ENCODE data around the gene GRB10. TPM values are rescaled to one million over a fixed set of nuclear protein-coding genes. Genes with fewer than 3 reads are reported as not detected.

Gene GRB10
- total RNA-seq, 4 donors from 2014 or later = 32.1 to 50.3 (median 38.1) TPM

GRCh38 chr7:50629238-50629901 is 153.3 kb downstream of the GRB10 start:
- Histone ChIP-seq H3K27me3 (no peaks in the 10 kb centered on the region), H3K36me3 (peaks cover 0 to 12% (median 0%) of the 10 kb centered on the region in 3 donors), H3K4me3 (no peak overlapping the region), H3K9me3 (no peaks in the 10 kb centered on the region), H3K27ac (no peak overlapping the region), H3K4me1 (peaks cover 0 to 13% (median 3%) of the 10 kb centered on the region in 4 donors)
- DNase-seq = no peak
- TF ChIP-seq CTCF (IDR thresholded peaks at IDR 0.05) = no peak
- TF ChIP-seq POLR2A (IDR thresholded peaks at IDR 0.05) = no peak

GRCh38 chr7:50628434-50629084 is 154.1 kb downstream of the GRB10 start:
- no peaks in the 10 kb centered on the region for H3K9me3 ChIP-seq
- no peak for DNase-seq

GRCh38 chr7:50627824-50628361 is 154.8 kb downstream of the GRB10 start:
- peaks cover 0 to 10% (median 3%) of the 10 kb centered on the region in 4 donors for H3K4me1 ChIP-seq
- no peaks in the 10 kb centered on the region for H3K27me3 ChIP-seq
- H3K4me3 ChIP-seq = no peak overlapping the region
- TF ChIP-seq CTCF (IDR thresholded peaks at IDR 0.05) = no peak
- no peak for TF ChIP-seq POLR2A (IDR thresholded peaks at IDR 0.05)
- H3K27ac ChIP-seq = no peak overlapping the region
- no peak for DNase-seq
- no peaks in the 10 kb centered on the region for H3K9me3 ChIP-seq
- peaks cover 0 to 12% (median 0%) of the 10 kb centered on the region in 3 donors for H3K36me3 ChIP-seq

More at GRCh38 chr7:50628434-50629084, 154.1 kb downstream of the GRB10 start:
- no peak for TF ChIP-seq POLR2A (IDR thresholded peaks at IDR 0.05)
- no peak for TF ChIP-seq CTCF (IDR thresholded peaks at IDR 0.05)
- Histone ChIP-seq H3K4me3 (no peak overlapping the region), H3K27ac (no peak overlapping the region), H3K4me1 (peaks cover 0 to 13% (median 3%) of the 10 kb centered on the region in 4 donors), H3K27me3 (no peaks in the 10 kb centered on the region), H3K36me3 (peaks cover 0 to 12% (median 0%) of the 10 kb centered on the region in 3 donors)

GRCh38 chr7:50626286-50626685 is 156.4 kb downstream of the GRB10 start:
- Histone ChIP-seq H3K27me3 (no peaks in the 10 kb centered on the region), H3K4me3 (no peak overlapping the region), H3K27ac (no peak overlapping the region), H3K9me3 (no peaks in the 10 kb centered on the region), H3K4me1 (no peaks in the 10 kb centered on the region), H3K36me3 (peaks cover 0 to 12% (median 0%) of the 10 kb centered on the region in 3 donors)
- no peak for TF ChIP-seq CTCF (IDR thresholded peaks at IDR 0.05)
- no peak for TF ChIP-seq POLR2A (IDR thresholded peaks at IDR 0.05)
- no peak for DNase-seq

- TF ChIP-seq POLR2A (IDR thresholded peaks at IDR 0.05) (no peak), CTCF (IDR thresholded peaks at IDR 0.05) (no peak)
- Histone ChIP-seq H3K36me3 (peaks cover 0 to 12% (median 0%) of the 10 kb centered on the region in 3 donors), H3K4me1 (no peaks in the 10 kb centered on the region), H3K9me3 (no peaks in the 10 kb centered on the region), H3K4me3 (no peak overlapping the region), H3K27ac (no peak overlapping the region), H3K27me3 (no peaks in the 10 kb centered on the region)
- DNase-seq = no peak
Observed at GRCh38 chr7:50625360-50625759, 157.3 kb downstream of the GRB10 start.

Data from Peyer's patch (tissue), 4 donors.